Mucosa of rectum (tissue), 2 donors: ENCODE results near the gene IMMP1L.
"Not testable (repeated sequence)": the region's sequence is repeated elsewhere in the genome, so short reads cannot be mapped to it uniquely, and the experiment has no call there.

Experiments used
- H3K27ac ChIP-seq, 2 donors: one replicate each; pipeline ENCODE4 v1.7.0; 2013; ENCODE audit warnings: inconsistent platforms in 2 of 2, low read depth in 2 of 2, low read length in 2 of 2
- H3K27me3 ChIP-seq, 2 donors: one replicate each; pipeline ENCODE4 v1.7.0; 2013; ENCODE audit warnings: low read length in 2 of 2; ENCODE audit not compliant: control insufficient read depth in 2 of 2, insufficient read depth in 2 of 2
- H3K36me3 ChIP-seq, 2 donors: one replicate each; pipeline ENCODE4 v1.7.0; 2013; ENCODE audit warnings: low read length in 2 of 2; ENCODE audit not compliant: control insufficient read depth in 2 of 2, insufficient read depth in 2 of 2
- H3K4me1 ChIP-seq, 2 donors: one replicate each; pipeline ENCODE4 v1.7.0; 2013; ENCODE audit warnings: low read length in 2 of 2, mild to moderate bottlenecking in 1 of 2; ENCODE audit not compliant: control insufficient read depth in 2 of 2, insufficient read depth in 2 of 2
- H3K4me3 ChIP-seq, 2 donors: one replicate each; pipeline ENCODE4 v1.7.0; 2013; ENCODE audit warnings: low read length in 2 of 2
- H3K9ac ChIP-seq, 2 donors: one replicate each; pipeline ENCODE4 v1.7.0; 2013; ENCODE audit warnings: low read length in 2 of 2, low read depth in 1 of 2, mild to moderate bottlenecking in 1 of 2
- H3K9me3 ChIP-seq, 2 donors: one replicate each; pipeline ENCODE4 v1.7.0; 2013; ENCODE audit warnings: low read length in 2 of 2; ENCODE audit not compliant: control insufficient read depth in 2 of 2
- donor health status: healthy.
- donor health status: Normal muscosa, but diverticular disease.

IMMP1L gene

GRCh38 chr11:31509051-31509428 lies 382 bp downstream of the IMMP1L start:
- Histone ChIP-seq H3K27me3 (no peaks in the 10 kb centered on the region), H3K4me3 (peak overlapping the region; percentile 97 to 98), H3K4me1 (peaks cover 0 to 11% of the 10 kb centered on the region in 2 donors), H3K27ac (peak overlapping the region; percentile 48 to 70), H3K9me3 (no peaks in the 10 kb centered on the region), H3K36me3 (peaks cover 4 to 5% of the 10 kb centered on the region in 2 donors), H3K9ac (peak overlapping the region; percentile 83 to 91)

DNA sequence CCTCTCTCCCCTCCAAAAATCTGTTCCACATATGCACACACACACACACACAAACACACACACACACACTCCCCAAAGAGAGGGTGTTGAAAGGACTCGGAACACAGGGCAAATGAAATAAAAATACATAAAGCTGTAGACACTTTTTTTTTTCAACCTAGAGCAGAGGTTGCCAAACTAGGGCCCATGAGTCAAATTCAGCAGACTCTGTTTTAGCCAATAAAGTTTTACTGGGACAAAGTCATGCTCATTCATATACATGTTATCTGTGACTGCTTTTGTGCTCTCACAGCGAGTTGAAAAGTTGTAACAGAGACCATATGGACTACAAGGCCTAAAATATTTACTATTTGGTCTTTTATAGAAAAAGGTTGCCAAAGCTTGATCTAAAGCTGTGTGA lies 8.9 kb downstream of the IMMP1L start:
- Histone ChIP-seq H3K9ac (no peak overlapping the region), H3K4me1 (no peaks in the 10 kb centered on the region), H3K27ac (no peak overlapping the region), H3K36me3 (peaks cover 4 to 9% of the 10 kb centered on the region in 2 donors), H3K4me3 (no peak overlapping the region), H3K9me3 (no peaks in the 10 kb centered on the region), H3K27me3 (no peaks in the 10 kb centered on the region)

DNA sequence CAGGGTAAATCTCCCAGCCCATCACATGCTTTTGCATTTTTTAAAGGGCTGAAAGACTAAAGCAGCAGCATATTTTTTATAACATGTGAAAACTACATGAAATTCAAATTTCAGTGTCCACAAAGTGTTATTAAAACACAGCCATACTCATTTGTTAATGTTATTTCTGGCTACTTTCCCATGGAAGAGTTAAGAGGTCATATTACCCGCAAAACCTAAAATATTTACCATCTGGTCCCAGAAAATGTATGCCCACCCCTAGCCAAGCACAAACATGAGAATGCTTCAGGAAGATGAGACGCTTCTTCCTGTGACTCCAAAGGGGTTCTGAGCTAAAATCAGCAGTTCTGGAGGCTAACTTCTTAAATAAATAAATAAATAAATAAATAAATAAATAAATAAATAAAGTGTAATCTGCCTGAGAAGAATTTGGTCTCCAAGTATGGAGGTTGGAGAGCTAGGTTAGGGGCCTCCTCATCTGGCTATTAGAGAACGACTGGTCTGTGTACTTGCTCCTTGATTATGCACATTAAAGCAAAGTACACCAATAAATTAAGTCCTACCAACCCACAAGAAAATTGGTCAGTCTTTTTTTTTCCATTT lies 9.7 kb downstream of the IMMP1L start:
- H3K9ac ChIP-seq: no peak overlapping the region
- no peaks in the 10 kb centered on the region for H3K27me3 ChIP-seq
- no peak overlapping the region for H3K4me3 ChIP-seq
- H3K9me3 ChIP-seq: no peaks in the 10 kb centered on the region
- peaks cover 0 to 8% of the 10 kb centered on the region in 2 donors for H3K36me3 ChIP-seq
- no peaks in the 10 kb centered on the region for H3K4me1 ChIP-seq
- no peak overlapping the region for H3K27ac ChIP-seq

DNA sequence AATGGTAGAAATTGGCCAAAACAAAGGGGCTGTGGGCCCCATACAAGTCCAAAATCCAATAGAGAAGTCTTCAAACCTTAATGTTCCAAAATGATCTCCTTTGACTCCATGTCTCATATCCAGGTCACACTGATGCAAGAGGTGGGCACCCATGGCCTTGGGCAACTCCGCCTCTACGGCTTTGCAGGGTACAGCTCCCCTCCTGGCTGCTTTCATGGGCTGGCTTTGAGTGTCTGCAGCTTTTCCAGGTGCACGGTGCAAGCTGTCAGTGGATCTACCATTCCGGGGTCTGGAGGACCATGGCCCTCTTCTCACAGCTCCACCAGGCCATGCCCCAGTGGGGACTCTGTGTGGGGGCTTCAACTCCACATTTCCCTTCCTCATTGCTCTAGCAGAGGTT lies 15.7 kb downstream of the IMMP1L start:
- not testable (repeated sequence) for H3K4me3 ChIP-seq, H3K9ac ChIP-seq, H3K4me1 ChIP-seq, H3K27ac ChIP-seq, H3K27me3 ChIP-seq, H3K36me3 ChIP-seq, H3K9me3 ChIP-seq

DNA sequence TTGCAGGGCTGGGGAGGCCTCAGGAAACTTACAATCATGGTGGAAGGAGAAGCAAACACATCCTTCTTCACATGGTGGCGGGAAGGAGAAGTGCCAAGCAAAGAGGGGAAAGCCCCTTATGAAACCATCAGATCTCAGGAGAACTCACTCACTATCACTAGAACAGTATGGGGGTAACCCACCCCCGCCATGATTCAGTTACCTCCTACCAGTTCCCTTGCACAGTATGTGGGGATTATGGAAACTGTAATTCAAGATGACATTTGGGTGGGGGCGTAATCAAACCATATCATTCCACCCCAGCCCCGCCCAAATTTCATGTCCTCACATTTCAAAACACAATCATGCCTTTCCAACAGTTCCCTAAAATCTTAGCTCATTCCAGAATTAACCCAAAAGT lies 16.2 kb downstream of the IMMP1L start:
- H3K4me1 ChIP-seq: no peaks in the 10 kb centered on the region
- H3K9me3 ChIP-seq: no peaks in the 10 kb centered on the region
- no peaks in the 10 kb centered on the region for H3K36me3 ChIP-seq
- H3K4me3 ChIP-seq: no peak overlapping the region
- H3K27ac ChIP-seq: no peak overlapping the region
- no peaks in the 10 kb centered on the region for H3K27me3 ChIP-seq
- no peak overlapping the region for H3K9ac ChIP-seq

- Histone ChIP-seq H3K9me3 (no peaks in the 10 kb centered on the region), H3K27me3 (no peaks in the 10 kb centered on the region), H3K36me3 (no peaks in the 10 kb centered on the region), H3K4me3 (no peak overlapping the region), H3K27ac (no peak overlapping the region), H3K4me1 (no peaks in the 10 kb centered on the region), H3K9ac (no peak overlapping the region)
These were observed 17.0 kb downstream of the IMMP1L start for GRCh38 chr11:31492320-31492913.

DNA sequence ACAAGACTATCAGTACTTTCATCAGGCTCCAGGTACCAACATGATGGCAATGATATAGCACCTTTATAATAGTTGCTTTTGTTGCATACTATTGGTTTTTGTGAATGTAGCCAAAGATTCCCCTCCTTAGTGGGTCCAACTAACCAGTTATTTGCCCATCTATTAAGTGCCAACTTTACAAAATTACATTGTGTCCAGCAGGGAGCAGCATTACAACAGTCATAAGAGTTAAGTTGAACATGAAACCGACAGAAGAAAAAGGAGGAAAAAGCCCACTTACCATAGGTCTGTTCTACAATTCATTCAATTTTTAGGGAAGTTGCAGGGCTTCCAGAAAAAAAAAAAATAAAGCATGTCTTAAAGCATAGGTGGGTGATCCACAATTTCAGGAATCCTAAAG lies 21.6 kb downstream of the IMMP1L start:
- no peak overlapping the region for H3K9ac ChIP-seq
- no peaks in the 10 kb centered on the region for H3K27me3 ChIP-seq
- no peak overlapping the region for H3K27ac ChIP-seq
- H3K4me3 ChIP-seq: no peak overlapping the region
- H3K4me1 ChIP-seq: no peaks in the 10 kb centered on the region
- no peaks in the 10 kb centered on the region for H3K9me3 ChIP-seq
- no peaks in the 10 kb centered on the region for H3K36me3 ChIP-seq

- H3K9me3 ChIP-seq: no peaks in the 10 kb centered on the region
- H3K4me3 ChIP-seq: no peak overlapping the region
- no peaks in the 10 kb centered on the region for H3K36me3 ChIP-seq
- H3K27me3 ChIP-seq: no peaks in the 10 kb centered on the region
- no peaks in the 10 kb centered on the region for H3K4me1 ChIP-seq
- H3K9ac ChIP-seq: no peak overlapping the region
- no peak overlapping the region for H3K27ac ChIP-seq
These were observed 24.9 kb downstream of the IMMP1L start for GRCh38 chr11:31484497-31484896.

- H3K4me3 ChIP-seq: no peak overlapping the region
- no peaks in the 10 kb centered on the region for H3K27me3 ChIP-seq
- no peak overlapping the region for H3K9ac ChIP-seq
- no peaks in the 10 kb centered on the region for H3K4me1 ChIP-seq
- no peaks in the 10 kb centered on the region for H3K9me3 ChIP-seq
- H3K36me3 ChIP-seq: no peaks in the 10 kb centered on the region
- no peak overlapping the region for H3K27ac ChIP-seq
These were observed 28.5 kb downstream of the IMMP1L start for GRCh38 chr11:31480930-31481329.

GRCh38 chr11:31479066-31479465 lies 30.4 kb downstream of the IMMP1L start:
- Histone ChIP-seq H3K27me3 (no peaks in the 10 kb centered on the region), H3K27ac (no peak overlapping the region), H3K36me3 (no peaks in the 10 kb centered on the region), H3K4me3 (no peak overlapping the region), H3K9ac (no peak overlapping the region), H3K4me1 (no peaks in the 10 kb centered on the region), H3K9me3 (no peaks in the 10 kb centered on the region)
